GM19455 (cell line): ENCODE measurements around the gene FAM209B.
A peak's percentile ranks its signal among the peaks of the same experiment; 100 is the strongest.
"Not testable (repeated sequence)": the region's sequence is repeated elsewhere in the genome, so short reads cannot be mapped to it uniquely, and the experiment has no call there.

Experiments used
- ATAC-seq: cut with Tn5 transposase; IDR thresholded peaks from one replicate; pipeline ENCODE4 v1.9.1; 2021; ENCODE audit not compliant: unreplicated experiment

Gene FAM209B

DNA sequence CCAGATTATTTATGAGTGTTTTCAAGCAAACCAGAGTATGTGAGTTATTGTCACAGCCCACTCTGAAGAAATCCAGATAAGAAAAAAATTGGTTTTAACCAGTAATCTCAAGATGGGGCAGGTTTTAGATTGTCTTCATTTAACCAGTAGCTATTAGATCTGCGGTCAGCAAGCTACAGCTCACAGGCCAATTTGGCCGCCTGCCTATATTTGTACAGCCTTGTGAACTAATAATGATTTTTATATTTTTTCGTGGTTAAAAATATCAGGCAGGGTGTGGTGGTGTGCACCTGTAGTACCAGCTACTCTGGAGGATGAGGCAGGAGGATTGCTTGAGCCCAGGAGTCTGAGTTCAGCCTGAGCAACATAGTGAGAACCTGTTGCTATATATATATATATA is 5.0 kb downstream of the FAM209B start:
- ATAC-seq, result no peak

GRCh38 chr20:56540415-56540814 is 7.4 kb downstream of the FAM209B start:
- ATAC-seq, result no peak

DNA sequence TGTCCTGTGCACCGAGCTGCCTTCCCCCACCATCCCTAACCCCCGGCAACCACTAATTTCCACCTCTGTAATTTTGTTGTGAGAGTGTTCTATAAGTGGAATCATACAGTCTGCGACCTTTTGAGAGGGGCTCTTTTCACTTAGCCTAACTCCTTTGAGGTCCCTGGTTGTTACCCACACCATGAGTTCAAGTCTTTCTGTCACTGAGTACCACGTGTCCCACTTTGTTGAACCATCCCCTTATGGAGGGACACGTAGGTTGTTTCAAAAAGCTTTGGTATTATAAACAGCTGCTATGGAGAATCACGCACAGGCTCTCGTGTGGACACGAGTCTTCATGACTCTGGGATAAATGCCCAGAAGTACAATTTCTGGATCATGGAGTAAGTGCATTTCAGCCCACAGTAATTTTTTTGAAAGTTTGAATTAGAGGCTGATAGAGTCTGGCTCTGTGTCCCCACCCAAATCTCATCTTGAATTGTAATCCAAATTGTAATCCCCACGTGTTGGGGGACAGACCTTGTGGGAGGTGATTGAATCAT is 9.5 kb downstream of the FAM209B start:
- no peak for ATAC-seq

DNA sequence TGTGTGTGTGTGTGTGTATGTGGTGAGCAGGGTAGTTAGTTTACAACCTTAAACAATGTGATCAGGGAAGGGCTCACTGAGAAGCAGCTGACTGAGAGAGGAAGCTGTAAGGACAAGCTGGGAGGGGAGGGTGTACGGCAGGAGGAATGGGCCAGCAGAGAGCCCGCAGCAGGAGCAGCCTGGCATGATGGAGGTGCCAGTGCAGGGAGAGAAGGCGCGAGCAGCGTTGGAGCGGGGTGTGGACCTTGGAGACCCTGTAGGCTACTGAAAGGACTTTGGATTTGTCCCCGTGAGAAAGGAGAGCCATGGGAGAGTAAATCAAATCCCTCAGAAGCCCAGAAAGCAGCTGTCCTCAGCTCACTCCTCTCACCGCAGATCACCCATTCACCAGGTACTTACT is 18.5 kb downstream of the FAM209B start:
- ATAC-seq, result no peak

DNA sequence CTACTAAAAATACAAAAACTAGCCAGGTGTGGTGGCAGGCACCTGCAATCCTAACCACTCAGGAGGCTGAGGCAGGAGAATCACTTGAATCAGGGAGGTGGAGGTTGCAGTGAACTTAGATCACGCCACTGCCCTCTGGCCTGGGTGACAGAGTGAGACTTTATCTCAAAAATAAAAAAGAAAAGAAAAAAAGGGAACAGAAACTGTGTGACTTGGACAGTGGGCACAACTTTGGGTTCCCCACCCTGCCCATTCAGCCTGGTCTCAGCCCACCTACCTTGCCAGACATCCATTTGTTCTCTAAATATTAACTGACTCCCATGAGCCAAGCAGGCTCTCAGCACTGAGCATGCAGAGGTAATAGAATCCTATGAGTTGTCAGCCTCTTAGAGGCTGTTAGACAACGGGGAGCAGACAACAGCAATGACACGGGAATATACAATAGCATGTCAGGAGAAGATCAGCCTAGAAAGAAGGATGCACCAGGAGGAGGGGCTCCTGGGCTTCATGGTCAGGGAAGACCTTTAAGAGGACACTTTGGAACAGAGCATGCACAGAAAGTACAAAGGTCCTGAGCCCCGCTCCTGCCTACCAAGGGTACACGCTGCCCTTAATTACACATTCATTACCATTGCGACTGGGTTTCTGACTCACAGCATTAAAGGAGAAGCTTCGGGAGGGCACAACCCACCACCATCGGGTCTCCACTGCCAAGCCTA is 20.0 kb downstream of the FAM209B start:
- no peak for ATAC-seq

- ATAC-seq, result peak; percentile 66
Observed at GRCh38 chr20:56554869-56555268, 21.8 kb downstream of the FAM209B start.

DNA sequence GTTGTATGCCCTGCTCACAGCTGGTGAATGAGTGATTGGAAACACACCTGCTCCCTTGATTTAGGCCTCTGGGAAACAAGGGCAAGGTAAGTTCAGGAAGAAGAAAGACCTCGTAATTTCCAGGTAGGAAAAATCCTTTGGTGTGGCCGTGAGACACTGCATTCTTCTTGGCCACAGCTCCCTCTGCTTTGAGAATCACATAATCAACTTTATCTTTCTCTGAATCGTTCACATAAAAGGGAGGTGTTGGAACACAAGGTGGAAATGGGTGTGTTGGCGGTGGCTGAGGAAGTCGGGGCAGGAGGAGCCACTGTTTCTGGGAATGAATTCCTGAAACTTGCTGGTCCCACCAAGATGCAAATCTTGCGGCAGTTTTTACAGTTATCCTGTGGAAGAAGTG is 25.9 kb downstream of the FAM209B start:
- ATAC-seq, result no peak

GRCh38 chr20:56564526-56564925 is 31.5 kb downstream of the FAM209B start:
- ATAC-seq, result not testable (repeated sequence)

DNA sequence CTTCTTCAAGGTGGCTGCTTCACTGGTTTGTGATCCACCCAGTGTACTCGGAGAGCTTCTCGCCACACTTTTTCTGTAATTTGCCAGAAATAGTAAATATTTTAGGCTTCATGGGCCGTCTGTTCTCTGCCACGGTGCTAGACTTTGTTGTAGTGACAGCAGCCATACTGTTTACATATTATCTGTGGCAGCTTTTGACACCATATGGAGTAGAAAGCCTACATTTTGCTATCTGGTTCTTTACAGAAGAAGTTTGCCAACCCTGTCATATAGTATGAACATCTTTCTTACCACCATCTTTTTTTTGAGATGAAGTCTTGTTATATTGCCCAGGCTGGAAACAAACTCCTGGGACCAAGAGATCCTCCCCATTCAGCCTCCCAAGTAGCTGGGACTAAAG is 32.5 kb downstream of the FAM209B start:
- no peak for ATAC-seq

- no peak for ATAC-seq
Observed at GRCh38 chr20:56566621-56567020, 33.6 kb downstream of the FAM209B start.

GRCh38 chr20:56570832-56571231 is 37.8 kb downstream of the FAM209B start:
- ATAC-seq, result no peak

DNA sequence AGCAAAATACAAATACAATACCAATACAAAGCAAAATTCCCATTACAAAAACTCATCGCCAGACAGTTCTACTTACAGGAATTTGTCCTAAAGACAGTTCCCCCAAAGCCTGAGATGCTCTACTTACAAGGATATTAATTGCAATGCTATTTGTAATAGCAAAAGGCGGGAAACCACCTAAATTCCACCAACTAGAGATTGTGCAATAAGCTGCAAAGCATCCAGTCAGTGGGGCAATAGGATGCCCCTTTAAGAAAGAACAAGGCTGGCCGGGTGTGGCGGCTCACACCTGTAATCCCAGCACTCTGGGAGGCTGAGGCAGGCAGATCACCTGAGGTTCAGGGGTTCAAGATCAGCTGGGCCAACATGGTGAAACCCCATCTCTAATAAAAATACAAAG is 39.1 kb downstream of the FAM209B start:
- no peak for ATAC-seq

GRCh38 chr20:56573986-56574385 is 40.9 kb downstream of the FAM209B start:
- no peak for ATAC-seq

- no peak for ATAC-seq
Observed at GRCh38 chr20:56574531-56575142, 41.6 kb downstream of the FAM209B start.

DNA sequence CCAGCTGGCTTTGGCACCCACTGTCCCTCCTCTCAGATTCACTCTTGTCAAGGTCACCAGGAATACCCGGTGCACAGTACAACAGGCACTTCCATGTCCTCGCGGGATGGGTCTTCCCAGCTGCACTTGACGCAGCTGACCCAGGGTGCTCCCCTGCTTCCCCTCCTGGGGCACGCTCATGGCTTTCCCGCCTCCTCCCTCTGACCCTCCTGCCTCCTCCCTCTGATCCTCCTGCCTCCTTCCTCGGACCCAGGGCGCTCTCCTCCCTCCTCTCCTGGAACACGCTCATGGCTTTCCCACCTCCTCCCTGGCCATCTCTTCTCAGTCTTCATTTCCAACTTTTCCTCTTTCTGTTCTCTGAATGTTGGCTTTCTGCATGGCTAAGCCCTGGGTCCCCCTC is 42.1 kb downstream of the FAM209B start:
- ATAC-seq, result no peak

DNA sequence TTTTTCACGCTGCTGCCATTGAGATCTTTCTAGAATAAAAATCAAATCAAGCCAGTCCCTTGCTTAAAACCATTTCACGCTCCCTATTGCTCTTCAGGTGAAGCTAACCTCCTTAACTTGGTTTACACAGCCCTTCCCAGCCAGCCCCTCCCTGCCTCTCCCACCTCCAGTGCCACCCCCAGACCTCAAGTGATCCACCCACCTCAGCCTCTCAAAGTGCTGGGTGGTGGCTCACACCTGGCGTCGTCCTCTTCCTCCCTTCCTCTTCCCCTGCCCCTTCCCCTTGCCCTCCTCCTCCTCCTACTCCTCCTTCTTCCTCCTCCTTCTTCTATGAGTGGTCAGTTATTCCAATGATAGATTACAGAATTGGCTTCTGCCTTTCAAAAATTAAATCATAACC is 42.9 kb downstream of the FAM209B start:
- ATAC-seq, result no peak

- no peak for ATAC-seq
Observed at GRCh38 chr20:56579301-56579710, 46.3 kb downstream of the FAM209B start.

DNA sequence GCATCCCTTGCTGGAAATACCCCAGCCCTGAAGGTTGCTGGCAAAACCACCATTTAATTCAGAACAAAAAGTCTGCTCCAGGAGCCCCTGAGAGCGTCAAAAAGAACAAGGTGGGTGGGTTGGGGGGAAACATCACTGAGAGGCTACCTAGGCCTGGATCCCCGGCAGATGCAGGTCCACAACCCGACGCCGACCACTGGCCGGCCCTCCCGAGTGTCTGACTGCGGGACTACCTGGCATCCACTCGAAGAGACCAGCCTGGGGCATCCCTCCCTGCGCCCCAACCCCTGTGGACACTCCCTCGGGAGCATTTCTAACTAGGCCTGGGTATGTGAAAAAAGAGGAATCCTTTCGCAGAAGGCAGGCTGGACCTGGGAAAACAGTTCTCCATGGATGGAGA is 47.2 kb downstream of the FAM209B start:
- ATAC-seq, result no peak

GRCh38 chr20:56581701-56582100 is 48.7 kb downstream of the FAM209B start:
- ATAC-seq, result no peak

DNA sequence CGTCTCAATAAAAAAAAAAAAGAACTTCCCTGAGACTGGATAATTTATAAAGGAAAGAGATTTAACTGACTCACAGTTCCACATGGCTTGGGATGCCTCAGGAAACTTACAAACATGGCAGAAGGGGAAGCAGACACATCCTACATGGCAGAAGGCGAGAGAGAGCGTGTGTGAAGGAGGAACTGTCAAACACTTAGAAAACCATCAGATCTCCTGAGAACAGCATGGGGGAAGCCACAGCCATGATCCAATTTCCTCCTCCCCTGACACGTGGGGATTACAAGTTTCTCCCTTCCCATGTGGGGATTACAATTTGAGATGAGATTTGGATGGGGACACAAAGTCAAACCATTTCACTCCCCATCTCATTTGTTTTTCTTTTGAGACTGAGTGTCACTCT is 49.5 kb downstream of the FAM209B start:
- ATAC-seq, result no peak

- no peak for ATAC-seq
Observed at GRCh38 chr20:56584916-56585315, 51.9 kb downstream of the FAM209B start.
